Measurements from ENCODE around the gene FAM110C.
"Not testable (repeated sequence)": the region's sequence is repeated elsewhere in the genome, so short reads cannot be mapped to it uniquely, and the experiment has no call there.

The FAM110C gene

GRCh38 chr2:71309-72035 is 25.2 kb upstream of the FAM110C start:
- Histone ChIP-seq H3K9me3 (ENCODE audit: low read length) (no peaks in the 10 kb centered on the region), H3K79me2 (ENCODE audit: insufficient read depth, low read length) (no peaks in the 10 kb centered on the region), H3K27me3 (ENCODE audit: insufficient read depth, low read length) (no peaks in the 10 kb centered on the region; the same call in 1 of the 2 replicates), H2AFZ (ENCODE audit: low read length) (no peak overlapping the region), H3F3A (ENCODE audit: insufficient read depth, low read length) (no peaks in the 10 kb centered on the region), H3K36me3 (ENCODE audit: insufficient read depth, low read length) (no peaks in the 10 kb centered on the region), H4K20me1 (ENCODE audit: insufficient read depth, low read length) (no peaks in the 10 kb centered on the region), H3K4me2 (ENCODE audit: low read length) (no peak overlapping the region), H3K9me2 (ENCODE audit: low read depth, low read length) (no peaks in the 10 kb centered on the region), H3K9ac (ENCODE audit: low read length) (no peak overlapping the region), H3K27ac (ENCODE audit: low read depth, low read length, poor library complexity, severe bottlenecking) (no peak overlapping the region), H3K4me1 (ENCODE audit: insufficient read depth, low read length, severe bottlenecking) (no peaks in the 10 kb centered on the region), H3K4me3 (ENCODE audit: low read depth, low read length, poor library complexity, severe bottlenecking) (no peak overlapping the region)
- TF ChIP-seq, protein P1, sequence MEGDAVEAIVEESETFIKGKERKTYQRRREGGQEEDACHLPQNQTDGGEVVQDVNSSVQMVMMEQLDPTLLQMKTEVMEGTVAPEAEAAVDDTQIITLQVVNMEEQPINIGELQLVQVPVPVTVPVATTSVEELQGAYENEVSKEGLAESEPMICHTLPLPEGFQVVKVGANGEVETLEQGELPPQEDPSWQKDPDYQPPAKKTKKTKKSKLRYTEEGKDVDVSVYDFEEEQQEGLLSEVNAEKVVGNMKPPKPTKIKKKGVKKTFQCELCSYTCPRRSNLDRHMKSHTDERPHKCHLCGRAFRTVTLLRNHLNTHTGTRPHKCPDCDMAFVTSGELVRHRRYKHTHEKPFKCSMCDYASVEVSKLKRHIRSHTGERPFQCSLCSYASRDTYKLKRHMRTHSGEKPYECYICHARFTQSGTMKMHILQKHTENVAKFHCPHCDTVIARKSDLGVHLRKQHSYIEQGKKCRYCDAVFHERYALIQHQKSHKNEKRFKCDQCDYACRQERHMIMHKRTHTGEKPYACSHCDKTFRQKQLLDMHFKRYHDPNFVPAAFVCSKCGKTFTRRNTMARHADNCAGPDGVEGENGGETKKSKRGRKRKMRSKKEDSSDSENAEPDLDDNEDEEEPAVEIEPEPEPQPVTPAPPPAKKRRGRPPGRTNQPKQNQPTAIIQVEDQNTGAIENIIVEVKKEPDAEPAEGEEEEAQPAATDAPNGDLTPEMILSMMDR (IDR thresholded peaks at IDR 0.05; ENCODE audit: low read length): no peak

DNA sequence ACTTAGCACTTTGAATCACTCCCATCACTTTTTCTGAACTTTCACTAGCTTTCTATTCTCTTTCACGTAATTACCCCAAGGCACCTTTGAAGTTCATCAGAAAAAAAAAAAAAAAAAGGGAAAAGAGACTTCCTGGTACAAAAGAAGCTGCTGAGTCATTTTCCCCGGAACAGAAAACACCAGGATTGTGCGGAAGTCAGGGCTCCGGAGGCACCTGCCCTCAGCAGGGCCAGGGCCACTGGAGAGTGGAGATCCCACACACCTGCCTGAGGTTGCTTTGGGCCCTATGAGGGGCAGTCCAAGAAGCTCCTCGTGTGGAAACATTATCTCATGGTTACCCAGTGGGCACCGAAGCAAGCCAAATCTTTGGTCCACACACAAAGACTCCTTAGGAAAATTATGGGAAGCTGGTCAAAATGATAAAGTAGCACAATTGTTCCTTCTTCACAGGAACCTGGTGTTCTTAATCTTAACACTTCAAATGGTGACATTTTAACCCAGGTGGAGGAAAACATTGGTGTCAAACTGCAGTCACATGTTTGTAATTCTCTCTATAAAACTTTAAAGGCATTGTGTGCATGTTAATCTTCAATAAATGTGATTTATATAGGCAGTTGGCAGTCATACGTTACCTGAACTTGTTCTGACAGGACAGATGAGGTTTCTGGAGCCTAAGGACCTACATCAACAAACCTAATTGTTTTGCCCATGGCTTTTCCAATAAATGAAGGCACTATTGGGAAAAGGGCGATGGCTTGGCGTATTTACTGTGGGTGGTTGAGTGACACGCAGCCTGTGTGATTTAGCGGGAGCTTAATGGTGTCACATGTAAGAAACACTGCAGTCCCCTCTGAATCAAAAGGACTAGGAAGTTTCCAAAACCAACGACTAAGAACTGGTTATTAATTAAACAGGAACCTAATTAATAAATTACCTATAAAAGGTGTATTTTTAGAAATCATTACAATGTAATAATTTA is 23.4 kb upstream of the FAM110C start:
- no peaks in the 10 kb centered on the region for H3F3A ChIP-seq (ENCODE audit: insufficient read depth, low read length)
- no peaks in the 10 kb centered on the region for H3K9me2 ChIP-seq (ENCODE audit: low read depth, low read length)
- H3K27ac ChIP-seq (ENCODE audit: low read depth, low read length, poor library complexity, severe bottlenecking): no peak overlapping the region
- no peaks in the 10 kb centered on the region; the same call in 1 of the 2 replicates for H3K27me3 ChIP-seq (ENCODE audit: insufficient read depth, low read length)
- H3K9me3 ChIP-seq (ENCODE audit: low read length): no peaks in the 10 kb centered on the region
- H2AFZ ChIP-seq (ENCODE audit: low read length): no peak overlapping the region
- H3K79me2 ChIP-seq (ENCODE audit: insufficient read depth, low read length): no peaks in the 10 kb centered on the region
- H3K4me2 ChIP-seq (ENCODE audit: low read length): no peak overlapping the region
- TF ChIP-seq, protein P1 (IDR thresholded peaks at IDR 0.05; ENCODE audit: low read length): no peak
- no peak for TF ChIP-seq EZH2 (IDR thresholded peaks at IDR 0.05; ENCODE audit: borderline replicate concordance, low read length)
- no peaks in the 10 kb centered on the region for H3K4me1 ChIP-seq (ENCODE audit: insufficient read depth, low read length, severe bottlenecking)
- H4K20me1 ChIP-seq (ENCODE audit: insufficient read depth, low read length): no peaks in the 10 kb centered on the region
- H3K36me3 ChIP-seq (ENCODE audit: insufficient read depth, low read length): no peaks in the 10 kb centered on the region
- H3K9ac ChIP-seq (ENCODE audit: low read length): no peak overlapping the region
- no peak overlapping the region for H3K4me3 ChIP-seq (ENCODE audit: low read depth, low read length, poor library complexity, severe bottlenecking)

DNA sequence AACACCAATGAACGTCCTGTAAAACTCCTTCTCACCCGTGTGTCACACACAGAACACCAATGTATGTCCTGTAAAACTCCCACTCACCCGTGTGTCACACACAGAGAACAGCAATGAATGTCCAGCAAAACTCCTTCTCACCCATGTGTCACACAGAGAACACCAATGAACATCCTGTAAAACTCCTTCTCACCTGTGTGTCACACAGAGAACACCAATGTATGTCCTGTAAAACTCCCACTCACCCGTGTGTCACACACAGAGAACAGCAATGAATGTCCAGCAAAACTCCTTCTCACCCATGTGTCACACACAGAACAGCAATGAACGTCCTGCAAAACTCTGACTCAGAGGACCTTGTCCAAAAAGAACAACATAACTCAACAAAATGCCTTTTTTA is 22.3 kb upstream of the FAM110C start:
- H3K27ac ChIP-seq (ENCODE audit: low read depth, low read length, poor library complexity, severe bottlenecking); H3K9ac ChIP-seq (ENCODE audit: low read length): not testable (repeated sequence)

More for the DNA sequence above, 22.3 kb upstream of the FAM110C start:
- H3K9me3 ChIP-seq (ENCODE audit: low read length); H4K20me1 ChIP-seq (ENCODE audit: insufficient read depth, low read length); H3K4me2 ChIP-seq (ENCODE audit: low read length); H3K9me2 ChIP-seq (ENCODE audit: low read depth, low read length); H3F3A ChIP-seq (ENCODE audit: insufficient read depth, low read length); H3K79me2 ChIP-seq (ENCODE audit: insufficient read depth, low read length); H3K4me1 ChIP-seq (ENCODE audit: insufficient read depth, low read length, severe bottlenecking); H3K27me3 ChIP-seq (ENCODE audit: insufficient read depth, low read length); H3K4me3 ChIP-seq (ENCODE audit: low read depth, low read length, poor library complexity, severe bottlenecking); H2AFZ ChIP-seq (ENCODE audit: low read length); H3K36me3 ChIP-seq (ENCODE audit: insufficient read depth, low read length): not testable (repeated sequence)

Measured in OCI-LY1 (cell line).